H1 (cell line): ENCODE measurements around the gene MGME1. TPM values are rescaled to one million over a fixed set of nuclear protein-coding genes. Genes with fewer than 3 reads are reported as not detected.

Experiments
- CTCF ChIA-PET: fragments of 300-600 bp; sonication (Branson Sonifier 250); formaldehyde crosslinking; loops from one replicate; lab custom pipeline; 2021; ENCODE audit not compliant: partially characterized antibody; lab: Charles Lee
- POLR2A ChIA-PET: fragments of 300-600 bp; sonication (Branson Sonifier 250); formaldehyde crosslinking; loops from one replicate; lab custom pipeline; 2021; ENCODE audit warnings: inconsistent platforms; ENCODE audit not compliant: partially characterized antibody; lab: Charles Lee
- DNase-seq, 2 experiments: peaks; one replicate each; pipeline versions ENCODE4 v3.0.0 to v3.0.0-alpha.2; 2010 to 2022; ENCODE audit warnings: low spot score in 2 of 2, low read depth in 1 of 2, mixed read lengths in 1 of 2
- FAIRE-seq: peaks from 2 replicates; lab custom pipeline; 2011; peaks lifted over from hg19 to GRCh38; lab: Jason Lieb, UNC
- H2AFZ ChIP-seq: 2 replicates; pipeline ENCODE4 v1.8.1; 2012; ENCODE audit warnings: low read length, inconsistent platforms
- H2AK5ac ChIP-seq: 2 replicates; pipeline ENCODE4 v1.6.1; 2013; ENCODE audit warnings: low read depth, low read length
- H2BK120ac ChIP-seq: replicated peaks from 2 replicates; pipeline ENCODE3; 2013; ENCODE audit warnings: low read depth, low read length, inconsistent platforms
- H2BK12ac ChIP-seq: 2 replicates; pipeline ENCODE4 v1.6.1; 2013; ENCODE audit warnings: low read depth, low read length
- H2BK15ac ChIP-seq: 2 replicates; pipeline ENCODE4 v1.6.1; 2013; ENCODE audit warnings: low read length
- H2BK20ac ChIP-seq: 2 replicates; pipeline ENCODE4 v1.6.1; 2013; ENCODE audit warnings: low read length
- H2BK5ac ChIP-seq: 2 replicates; pipeline ENCODE4 v1.6.1; 2013; ENCODE audit warnings: low read depth, low read length
- H3K14ac ChIP-seq: 2 replicates; pipeline ENCODE4 v1.6.1; 2013; ENCODE audit warnings: inconsistent platforms; ENCODE audit not compliant: insufficient read length
- H3K18ac ChIP-seq: 2 replicates; pipeline ENCODE4 v1.6.1; 2013; ENCODE audit warnings: low read length; ENCODE audit errors: extremely low read depth
- H3K23ac ChIP-seq: 2 replicates; pipeline ENCODE4 v1.6.1; 2013; ENCODE audit warnings: inconsistent platforms; ENCODE audit not compliant: insufficient read length
- H3K23me2 ChIP-seq: 2 replicates; pipeline ENCODE4 v1.6.1; 2013; ENCODE audit warnings: low read depth, low read length
- H3K27ac ChIP-seq: 2 replicates; pipeline ENCODE4 v1.6.1; 2011; ENCODE audit warnings: low read depth, low read length, inconsistent platforms
- H3K27me3 ChIP-seq, 4 experiments: replicated peaks in 1 of 4; 1 replicate in 1 of 4; 2 replicates in 3 of 4; pipeline versions ENCODE4 v1.6.1 to v1.8.1; 2011 to 2013; ENCODE audit warnings: low read length in 3 of 4, mild to moderate bottlenecking in 3 of 4, inconsistent platforms in 2 of 4, mixed read lengths in 2 of 4, moderate library complexity in 1 of 4; ENCODE audit not compliant: control insufficient read depth in 3 of 4, insufficient read depth in 3 of 4; ENCODE audit errors: extremely low read depth in 1 of 4
- H3K36me3 ChIP-seq, 4 experiments: 2 replicates each; pipeline versions ENCODE4 v1.6.1 to v1.8.1; 2011 to 2013; ENCODE audit warnings: mild to moderate bottlenecking in 4 of 4, low read length in 3 of 4, moderate library complexity in 2 of 4, control low read depth in 1 of 4, inconsistent platforms in 1 of 4; ENCODE audit not compliant: insufficient read depth in 4 of 4, control insufficient read depth in 2 of 4
- H3K4ac ChIP-seq: replicated peaks from 2 replicates; pipeline ENCODE3; 2013; ENCODE audit warnings: low read length, low read depth, mixed read lengths, inconsistent platforms; ENCODE audit not compliant: insufficient read length
- H3K4me1 ChIP-seq, 4 experiments: replicated peaks in 1 of 4; 1 replicate in 1 of 4; 2 replicates in 3 of 4; pipeline versions ENCODE4 v1.6.1 to v1.8.1; 2011 to 2013; ENCODE audit warnings: low read length in 3 of 4, inconsistent platforms in 2 of 4, mixed read lengths in 1 of 4; ENCODE audit not compliant: insufficient read depth in 4 of 4, control insufficient read depth in 3 of 4
- H3K4me2 ChIP-seq, 2 experiments: 2 replicates each; pipeline versions ENCODE4 v1.6.1 to v1.8.1; 2011 to 2013; ENCODE audit warnings: low read depth in 2 of 2, low read length in 2 of 2, control low read depth in 1 of 2, inconsistent platforms in 1 of 2, mild to moderate bottlenecking in 1 of 2; ENCODE audit not compliant: insufficient read depth in 1 of 2
- H3K4me3 ChIP-seq, 4 experiments: fragments of 200-600, 300-600 bp in 1 of 4; sonication (generic), shearing (Covaris generic), sonication (Bioruptor Twin) in 1 of 4; 2 replicates each; pipeline versions ENCODE4 v1.5.1 to v1.8.1; 2011 to 2016; ENCODE audit warnings: low read length in 4 of 4, low read depth in 3 of 4, control low read depth in 2 of 4, inconsistent platforms in 2 of 4, mild to moderate bottlenecking in 2 of 4, mixed read lengths in 1 of 4, moderate library complexity in 1 of 4; ENCODE audit not compliant: insufficient read depth in 2 of 4; ENCODE audit errors: extremely low read depth in 1 of 4
- H3K56ac ChIP-seq: replicated peaks from 2 replicates; pipeline ENCODE3; 2013; ENCODE audit warnings: low read depth, mild to moderate bottlenecking, mixed read lengths, low read length, inconsistent platforms; ENCODE audit not compliant: insufficient read length
- H3K79me1 ChIP-seq: 2 replicates; pipeline ENCODE4 v1.6.1; 2013; ENCODE audit warnings: low read depth, low read length, control low read depth
- H3K79me2 ChIP-seq, 2 experiments: 2 replicates each; pipeline versions ENCODE4 v1.6.1 to v1.8.1; 2012 to 2013; ENCODE audit warnings: low read length in 2 of 2, mild to moderate bottlenecking in 2 of 2, inconsistent platforms in 1 of 2; ENCODE audit not compliant: insufficient read depth in 2 of 2, control insufficient read depth in 1 of 2
- H3K9ac ChIP-seq, 4 experiments: replicated peaks in 1 of 4; 1 replicate in 1 of 4; 2 replicates in 3 of 4; pipeline versions ENCODE4 v1.6.1 to v1.8.1; 2011 to 2013; ENCODE audit warnings: low read depth in 3 of 4, low read length in 3 of 4, control low read depth in 2 of 4, mild to moderate bottlenecking in 2 of 4, moderate library complexity in 2 of 4, inconsistent platforms in 1 of 4; ENCODE audit errors: extremely low read depth in 1 of 4
- H3K9me3 ChIP-seq, 2 experiments: 2 replicates each; pipeline versions ENCODE4 v1.6.1 to v1.8.1; 2012 to 2013; ENCODE audit warnings: mild to moderate bottlenecking in 2 of 2, moderate library complexity in 2 of 2, control low read depth in 1 of 2, inconsistent platforms in 1 of 2, low read depth in 1 of 2, low read length in 1 of 2, mixed read lengths in 1 of 2; ENCODE audit not compliant: insufficient read depth in 2 of 2
- H4K20me1 ChIP-seq, 2 experiments: replicated peaks in 1 of 2; 2 replicates each; pipeline versions ENCODE3 to v1.8.1; 2011 to 2013; ENCODE audit warnings: inconsistent platforms in 2 of 2, low read length in 2 of 2, mild to moderate bottlenecking in 1 of 2; ENCODE audit not compliant: insufficient read depth in 2 of 2, control insufficient read depth in 1 of 2
- H4K5ac ChIP-seq: 2 replicates; pipeline ENCODE4 v1.6.1; 2013; ENCODE audit warnings: low read length, low read depth, mixed read lengths, inconsistent platforms; ENCODE audit not compliant: insufficient read length
- H4K8ac ChIP-seq: 2 replicates; pipeline ENCODE4 v1.8.0; 2013; ENCODE audit warnings: mild to moderate bottlenecking, moderate library complexity, low read length, inconsistent platforms; ENCODE audit not compliant: insufficient read depth; ENCODE audit errors: extremely low read depth
- H4K91ac ChIP-seq: replicated peaks from 2 replicates; pipeline ENCODE3; 2013; ENCODE audit warnings: low read length, mixed read lengths, inconsistent platforms; ENCODE audit not compliant: insufficient read length
- HDAC2 ChIP-seq, 2 experiments: fragments of 300-600 bp in 1 of 2; sonication (generic) in 1 of 2; IDR thresholded peaks; 2 replicates each; pipeline ENCODE4 v1.6.1; 2011 to 2012; ENCODE audit warnings: low read depth in 2 of 2, low read length in 2 of 2, mild to moderate bottlenecking in 2 of 2, moderate library complexity in 2 of 2, borderline replicate concordance in 1 of 2, inconsistent platforms in 1 of 2
- KDM1A ChIP-seq: fragments of 200-600, 300-600 bp; sonication (generic); IDR thresholded peaks from 2 replicates; pipeline ENCODE4 v1.7.1; 2016; ENCODE audit warnings: mild to moderate bottlenecking, low read length, borderline replicate concordance
- KDM5A ChIP-seq: fragments of 200-600 bp; IDR thresholded peaks from 2 replicates; pipeline ENCODE4 v1.7.1; 2012; ENCODE audit warnings: mild to moderate bottlenecking, low read length, inconsistent platforms, mixed read lengths
- TBP ChIP-seq: IDR thresholded peaks from 2 replicates; pipeline ENCODE4 v1.6.1; 2011; ENCODE audit warnings: low read depth, low read length, improper control_type of control experiment
- WGBS, 2 experiments: shearing (Covaris generic) in 1 of 2; methylation state at CpG; one replicate each; pipeline versions ENCODE4 v1.1.6 to v1.1.7; 2013 to 2015; ENCODE audit warnings: low lambda C conversion rate in 2 of 2, mixed read lengths in 2 of 2, inconsistent platforms in 1 of 2, low coverage in 1 of 2, missing lambda C conversion rate in 1 of 2; ENCODE audit not compliant: insufficient replicate concordance in 2 of 2, insufficient coverage in 1 of 2, insufficient read length in 1 of 2; ENCODE audit errors: extremely low coverage in 1 of 2, missing lambda C conversion rate in 1 of 2; 5-methylcytosine and 5-hydroxymethylcytosine counted together
- polyA plus RNA-seq, 7 experiments: library from polyadenylated mRNA; depleted of rRNA in 3 of 7; stranded (reverse) in 5 of 7; unstranded in 2 of 7; fragments of >200 nt in 5 of 7; fragments of 200-250 nt in 2 of 7; gene quantifications; 1 replicate in 5 of 7; 2 replicates in 1 of 7; 4 replicates in 1 of 7; pipeline versions ENCODE4 v1.2.1 to v1.2.3, GENCODE V29; 2011 to 2013; ENCODE audit warnings: missing spikeins in 2 of 7, mixed read lengths in 2 of 7
- total RNA-seq: library from RNA; stranded (reverse); fragmentation: NEBNext Ultra II Directional; extraction: Animal tissue kit (Norgen Biotek cat#: 25700); gene quantifications from 2 replicates; pipeline ENCODE4 v1.2.1, GENCODE V29; 2021
- TF ChIP-seq, protein P1 (sequence below): IDR thresholded peaks from 2 replicates; pipeline ENCODE4 v1.6.1; 2012; ENCODE audit warnings: low read length, inconsistent platforms
- TF ChIP-seq, protein P2 (sequence below): IDR thresholded peaks from 2 replicates; pipeline ENCODE4 v1.6.1; 2012; ENCODE audit warnings: inconsistent platforms
- TF ChIP-seq, protein P3 (sequence below): IDR thresholded peaks from 2 replicates; pipeline ENCODE4 v1.6.1; 2011; ENCODE audit warnings: low read depth, mild to moderate bottlenecking, low read length; ENCODE audit not compliant: insufficient read depth
- TF ChIP-seq, protein P4 (sequence below): IDR thresholded peaks from 2 replicates; pipeline ENCODE4 v1.6.1; 2012; ENCODE audit warnings: inconsistent platforms

Gene MGME1
- total and polyA plus RNA-seq, 2 of the 8 experiments (the other 6 are each of a cell fraction or from before 2014, with no cell fraction given) = 27.7 to 59.0 TPM

DNA sequence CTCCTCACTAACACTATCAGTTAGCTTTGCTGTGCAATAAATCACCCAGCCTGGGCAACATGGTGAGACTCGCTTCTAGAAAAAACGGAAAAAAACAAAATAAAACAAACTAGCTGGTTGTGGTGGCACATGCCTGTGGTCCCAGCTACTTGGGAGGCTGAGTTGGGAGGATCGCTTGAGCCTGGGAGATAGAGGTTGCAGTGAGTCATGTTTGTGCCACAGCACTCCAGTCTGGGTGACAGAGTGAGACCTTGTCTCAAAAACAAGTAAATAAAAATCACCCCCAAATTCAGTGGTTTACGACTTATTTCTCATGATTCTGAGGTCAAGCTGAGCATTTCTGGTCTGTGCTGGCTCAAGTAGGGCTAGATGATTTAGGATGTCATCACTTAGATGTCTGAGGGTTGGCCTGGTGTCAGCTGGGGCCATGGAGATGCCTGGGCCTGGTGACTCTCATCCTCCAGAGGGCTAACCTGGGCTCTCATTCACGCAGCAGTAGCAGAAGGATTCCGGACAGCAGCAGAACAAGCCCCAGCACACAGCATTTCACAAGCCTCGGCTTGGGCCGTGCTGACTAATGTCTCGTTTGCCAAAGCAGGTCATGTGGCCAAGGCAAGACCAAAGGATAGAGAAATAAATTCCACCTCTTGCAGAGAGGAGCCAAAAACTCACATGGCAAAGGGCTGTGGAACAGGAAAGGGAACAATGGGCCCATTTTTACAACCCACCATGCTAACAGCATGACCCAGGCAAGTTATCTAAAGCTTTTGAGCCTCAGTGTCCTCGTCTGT is 32.5 kb downstream of the MGME1 start:
- H4K91ac ChIP-seq = no peak overlapping the region
- no peak overlapping the region for H3K23ac ChIP-seq
- no peak overlapping the region for H3K14ac ChIP-seq
- H3K27ac ChIP-seq = no peak overlapping the region
- H2BK12ac ChIP-seq = no peak overlapping the region
- H3K9ac ChIP-seq = no peak overlapping the region
- H3K79me1 ChIP-seq = no peaks in the 10 kb centered on the region
- no peak overlapping the region for H3K4me3 ChIP-seq
- H3K4me2 ChIP-seq = no peak overlapping the region
- no peak overlapping the region for H4K5ac ChIP-seq
- H2AK5ac ChIP-seq = no peak overlapping the region
- H3K4me1 ChIP-seq = peaks cover 0 to 16% (median 8%) of the 10 kb centered on the region in 4 experiments; a peak in 6 of 7 replicates
- DNase-seq = no peak
- no peak overlapping the region for H2BK5ac ChIP-seq
- H3K9me3 ChIP-seq = no peaks in the 10 kb centered on the region
- H3K36me3 ChIP-seq = no peaks in the 10 kb centered on the region
- ChIA-PET POLR2A (interaction anchor here (0.6 to 31.5 kb wide), 4 partner anchors 10 to 389 kb away, joined by 3 to 424 read pairs (median 4); partner anchors contain the start of genes MGME1 and SNX5), CTCF (interaction anchor here (0.6 to 1.9 kb wide), 6 partner anchors 16 to 212 kb away, joined by 3 to 4 read pairs (median 3); no protein-coding TSS in a partner anchor)
- FAIRE-seq = no peak
- H2AFZ ChIP-seq = no peak overlapping the region
- H4K20me1 ChIP-seq = no peaks in the 10 kb centered on the region
- H4K8ac ChIP-seq = no peak overlapping the region
- H3K56ac ChIP-seq = peak overlapping the region; percentile 53
- H3K23me2 ChIP-seq = no peaks in the 10 kb centered on the region; the same call in 1 of the 2 replicates
- H3K4ac ChIP-seq = peak overlapping the region; percentile 72
- H3K18ac ChIP-seq = no peak overlapping the region
- peak overlapping the region; percentile 15 for H2BK120ac ChIP-seq
- H2BK20ac ChIP-seq = no peak overlapping the region
- no peaks in the 10 kb centered on the region for H3K79me2 ChIP-seq
- H3K27me3 ChIP-seq = no peaks in the 10 kb centered on the region
- H2BK15ac ChIP-seq = no peak overlapping the region
- WGBS, 2 experiments = 89% methylated on average over 10 of the region's 10 CpGs; no CpG with 5 or more reads in 1 of the 2 experiments
- TF ChIP-seq, protein P1, sequence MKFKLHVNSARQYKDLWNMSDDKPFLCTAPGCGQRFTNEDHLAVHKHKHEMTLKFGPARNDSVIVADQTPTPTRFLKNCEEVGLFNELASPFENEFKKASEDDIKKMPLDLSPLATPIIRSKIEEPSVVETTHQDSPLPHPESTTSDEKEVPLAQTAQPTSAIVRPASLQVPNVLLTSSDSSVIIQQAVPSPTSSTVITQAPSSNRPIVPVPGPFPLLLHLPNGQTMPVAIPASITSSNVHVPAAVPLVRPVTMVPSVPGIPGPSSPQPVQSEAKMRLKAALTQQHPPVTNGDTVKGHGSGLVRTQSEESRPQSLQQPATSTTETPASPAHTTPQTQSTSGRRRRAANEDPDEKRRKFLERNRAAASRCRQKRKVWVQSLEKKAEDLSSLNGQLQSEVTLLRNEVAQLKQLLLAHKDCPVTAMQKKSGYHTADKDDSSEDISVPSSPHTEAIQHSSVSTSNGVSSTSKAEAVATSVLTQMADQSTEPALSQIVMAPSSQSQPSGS = no peak
- no peak for TF ChIP-seq KDM5A
- TF ChIP-seq, protein P2, sequence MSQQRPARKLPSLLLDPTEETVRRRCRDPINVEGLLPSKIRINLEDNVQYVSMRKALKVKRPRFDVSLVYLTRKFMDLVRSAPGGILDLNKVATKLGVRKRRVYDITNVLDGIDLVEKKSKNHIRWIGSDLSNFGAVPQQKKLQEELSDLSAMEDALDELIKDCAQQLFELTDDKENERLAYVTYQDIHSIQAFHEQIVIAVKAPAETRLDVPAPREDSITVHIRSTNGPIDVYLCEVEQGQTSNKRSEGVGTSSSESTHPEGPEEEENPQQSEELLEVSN = no peak
- TF ChIP-seq, protein P3, sequence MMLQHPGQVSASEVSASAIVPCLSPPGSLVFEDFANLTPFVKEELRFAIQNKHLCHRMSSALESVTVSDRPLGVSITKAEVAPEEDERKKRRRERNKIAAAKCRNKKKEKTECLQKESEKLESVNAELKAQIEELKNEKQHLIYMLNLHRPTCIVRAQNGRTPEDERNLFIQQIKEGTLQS = no peak
- TF ChIP-seq, protein P4, sequence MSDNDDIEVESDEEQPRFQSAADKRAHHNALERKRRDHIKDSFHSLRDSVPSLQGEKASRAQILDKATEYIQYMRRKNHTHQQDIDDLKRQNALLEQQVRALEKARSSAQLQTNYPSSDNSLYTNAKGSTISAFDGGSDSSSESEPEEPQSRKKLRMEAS = no peak
- no peak for TF ChIP-seq TBP
- TF ChIP-seq KDM1A = no peak
- TF ChIP-seq HDAC2 (IDR thresholded peaks at IDR 0.05; ENCODE audit: borderline replicate concordance in 1 of 2, low read depth in 2 of 2, low read length in 2 of 2) = no peak
